CD1c-positive myeloid dendritic cell (primary cell): ENCODE measurements around the gene DTNB.

Source experiments
- DNase-seq: peaks from one replicate; pipeline ENCODE4 v3.0.0-alpha.2; 2016; ENCODE audit errors: extremely low spot score

The DTNB gene

DNA sequence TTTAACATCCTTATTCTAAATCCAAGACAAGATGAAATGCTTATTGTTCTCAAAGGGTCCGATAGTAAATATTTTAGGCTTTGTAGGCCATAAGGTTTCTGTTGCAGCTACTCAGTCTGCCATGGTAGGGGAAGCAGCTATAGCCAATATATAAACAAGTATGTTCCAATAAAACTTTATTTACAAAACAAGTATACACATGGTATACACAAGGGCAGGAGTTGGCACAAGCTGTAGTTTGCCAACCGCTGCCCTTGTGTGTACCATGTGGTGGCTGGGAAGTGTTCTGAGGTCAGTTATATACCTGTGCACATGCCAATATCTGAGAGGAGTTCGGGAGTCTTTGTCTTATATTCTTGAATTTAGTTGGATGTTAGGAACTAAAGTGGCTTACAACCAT is 205.6 kb downstream of the DTNB start:
- DNase-seq, result no peak

DNA sequence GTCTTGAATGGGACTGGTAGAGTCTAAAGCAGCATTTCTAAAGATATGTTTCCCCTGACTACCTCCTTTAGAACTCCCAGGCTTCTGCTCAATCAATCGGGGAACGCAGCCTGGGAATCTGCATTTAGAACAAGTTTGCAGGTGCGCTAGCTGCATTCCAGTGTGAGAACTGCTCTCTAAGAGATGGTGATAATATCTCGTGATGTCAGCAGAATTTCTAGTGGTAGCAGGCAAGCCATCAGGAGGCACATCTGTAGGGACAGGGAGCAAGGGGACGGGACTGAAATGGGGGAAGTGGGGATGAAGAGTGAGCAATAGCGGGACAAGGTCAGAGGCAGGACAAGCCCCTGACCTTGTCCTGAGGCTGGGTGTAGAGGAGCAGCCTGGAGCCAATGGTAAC is 211.4 kb downstream of the DTNB start:
- DNase-seq, result no peak

DNA sequence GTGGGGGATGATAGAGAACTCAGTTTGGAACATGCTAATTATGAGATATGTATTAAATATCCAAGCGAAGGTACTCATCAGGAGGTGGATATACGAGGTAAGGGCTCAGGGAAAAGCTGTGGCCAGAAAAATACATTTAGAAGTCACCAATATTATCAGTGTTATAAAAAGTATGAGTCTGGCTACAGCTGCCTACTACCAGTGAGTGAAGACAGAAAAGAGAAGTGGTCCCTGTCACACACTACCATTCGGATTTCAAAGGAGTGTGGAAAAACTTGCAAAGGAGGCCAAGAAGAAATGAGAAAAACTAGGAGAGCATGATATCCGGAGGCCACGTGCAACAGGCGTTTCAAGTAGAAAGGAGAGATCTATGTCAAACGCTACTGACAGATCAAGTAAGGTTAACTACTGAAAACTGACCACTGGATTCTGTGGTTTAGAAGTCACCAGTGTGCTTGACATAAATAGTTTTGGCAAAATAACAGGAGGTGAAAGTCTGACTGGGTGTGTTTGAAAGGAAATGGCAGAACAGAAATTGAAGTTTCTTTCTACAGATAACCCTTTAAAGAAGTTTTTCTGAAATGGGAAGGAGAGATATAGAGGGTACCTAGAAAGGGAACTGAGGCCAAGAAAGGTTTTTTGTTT is 213.0 kb downstream of the DTNB start:
- no peak for DNase-seq

DNA sequence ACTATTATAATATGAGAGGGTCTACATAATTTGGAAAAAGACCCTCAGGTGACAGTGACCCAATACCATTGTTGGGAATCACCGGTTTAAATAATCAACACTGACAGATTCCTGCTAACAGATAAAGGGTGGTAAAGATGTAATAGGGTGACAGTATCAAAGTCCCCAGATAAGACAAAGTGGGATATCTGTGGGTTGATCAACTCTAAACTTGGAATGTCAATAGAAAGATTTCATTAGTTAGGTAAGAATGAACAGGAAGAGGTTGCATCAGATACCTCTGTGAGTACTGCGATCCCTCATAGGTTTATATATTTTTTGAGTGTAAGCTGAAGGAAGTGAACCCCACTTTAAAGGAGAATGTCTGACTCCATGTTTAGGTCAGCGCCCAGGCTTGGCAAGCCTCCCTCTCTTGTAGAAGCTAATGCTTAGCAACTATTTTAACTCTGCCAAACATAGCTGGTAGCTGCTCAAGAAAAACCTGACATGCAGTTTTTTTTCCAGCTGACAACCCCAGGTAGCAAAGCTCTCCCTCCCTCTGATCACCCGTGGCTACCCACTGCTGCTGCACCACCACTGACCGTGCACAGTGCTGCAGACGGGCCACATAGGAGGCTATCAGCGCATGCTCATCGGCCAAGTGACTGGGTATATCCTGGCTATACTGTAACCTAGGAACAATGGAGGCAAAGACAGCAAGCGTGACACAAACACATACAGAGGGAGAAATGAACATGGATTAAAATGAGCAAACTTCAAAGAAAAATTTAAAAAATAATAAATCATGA is 218.4 kb downstream of the DTNB start:
- no peak for DNase-seq

DNA sequence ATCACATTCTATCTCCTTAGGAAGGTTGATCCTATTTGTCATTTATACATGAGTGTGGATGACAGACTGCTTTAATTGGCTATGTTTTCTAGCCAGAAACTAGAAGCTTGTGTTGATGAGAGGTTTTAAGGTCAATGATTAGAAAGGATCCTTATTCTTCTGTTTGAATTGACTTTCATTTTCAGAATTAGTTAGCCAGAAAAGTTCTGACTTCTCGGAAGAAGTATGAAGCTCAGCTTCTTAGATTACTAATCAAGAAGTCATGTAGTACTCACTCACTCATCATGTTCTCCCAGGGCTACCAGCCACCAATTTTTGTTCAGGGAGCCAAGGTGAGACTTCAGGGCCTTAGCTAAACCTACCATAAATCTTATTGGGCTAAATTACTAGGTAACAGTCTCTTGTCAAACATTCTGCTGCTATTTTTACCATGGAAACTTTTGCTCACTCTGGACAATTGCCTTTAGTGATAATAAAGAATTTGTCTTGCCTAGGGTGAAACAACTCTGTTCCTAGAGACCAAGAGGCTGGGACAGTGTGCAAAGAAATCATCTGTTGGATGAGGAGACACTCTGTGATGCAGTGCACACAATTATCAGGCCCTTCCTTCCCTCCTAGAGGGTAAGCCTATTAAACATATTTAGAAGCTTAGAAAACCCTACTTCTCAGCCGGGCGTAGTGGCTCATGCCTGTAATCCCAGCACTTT is 220.0 kb downstream of the DTNB start:
- DNase-seq, result no peak

DNA sequence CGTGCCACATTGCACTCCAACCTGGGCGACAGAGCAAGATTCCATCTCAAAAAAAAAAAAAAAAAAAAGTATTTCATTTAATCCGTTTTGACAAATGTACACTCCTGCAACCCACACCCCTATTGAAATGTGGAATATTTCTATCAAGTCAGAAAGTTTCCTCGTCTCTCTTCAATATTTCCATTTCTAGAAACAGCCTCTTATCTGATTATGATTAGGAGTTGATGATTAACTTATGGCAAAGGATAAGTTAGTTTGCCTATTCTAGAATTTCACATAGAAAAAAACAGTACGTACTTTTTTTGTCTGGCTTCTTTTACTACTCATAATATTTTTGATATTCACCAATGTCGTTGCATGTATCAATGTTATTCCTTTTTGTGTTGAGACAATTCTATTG is 224.6 kb downstream of the DTNB start:
- no peak for DNase-seq

DNA sequence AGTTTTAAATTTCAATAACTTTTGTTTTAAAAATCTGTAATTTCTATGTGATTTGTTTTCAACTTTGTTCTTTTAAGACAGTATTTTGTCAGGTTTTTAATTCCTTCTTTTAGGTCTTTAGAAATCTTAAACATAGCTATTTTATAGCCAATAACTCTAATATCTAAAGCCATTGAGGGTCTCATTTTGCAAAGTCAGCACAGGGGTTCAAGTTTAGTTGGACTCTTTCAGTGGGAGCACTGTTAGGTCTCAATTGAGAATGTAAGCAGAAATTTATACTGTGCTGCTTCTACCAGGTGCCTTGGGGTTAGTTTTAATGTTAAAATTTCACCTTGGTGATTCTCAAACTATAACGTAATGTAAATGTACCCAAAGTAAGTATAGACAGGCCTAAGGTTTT is 226.4 kb downstream of the DTNB start:
- DNase-seq, result no peak

DNA sequence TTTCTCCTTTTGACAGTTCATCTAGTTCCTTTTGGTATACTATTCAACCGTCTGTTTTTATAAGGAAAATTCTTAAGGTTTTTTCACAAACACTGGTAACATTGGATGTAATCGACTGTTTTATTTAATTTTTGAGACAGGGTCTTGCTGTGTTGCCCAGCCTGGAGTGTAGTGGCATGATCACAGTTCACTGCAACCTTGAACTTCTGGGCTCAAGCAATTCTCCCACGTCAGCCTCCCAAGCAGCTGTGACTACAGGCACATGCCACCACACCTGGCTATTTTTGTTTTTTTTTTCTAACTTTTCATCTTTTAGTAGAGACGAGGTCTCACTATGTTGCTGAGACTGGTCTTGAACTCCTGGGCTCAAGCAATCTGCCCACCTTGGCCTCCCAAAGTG is 227.3 kb downstream of the DTNB start:
- DNase-seq, result no peak

DNA sequence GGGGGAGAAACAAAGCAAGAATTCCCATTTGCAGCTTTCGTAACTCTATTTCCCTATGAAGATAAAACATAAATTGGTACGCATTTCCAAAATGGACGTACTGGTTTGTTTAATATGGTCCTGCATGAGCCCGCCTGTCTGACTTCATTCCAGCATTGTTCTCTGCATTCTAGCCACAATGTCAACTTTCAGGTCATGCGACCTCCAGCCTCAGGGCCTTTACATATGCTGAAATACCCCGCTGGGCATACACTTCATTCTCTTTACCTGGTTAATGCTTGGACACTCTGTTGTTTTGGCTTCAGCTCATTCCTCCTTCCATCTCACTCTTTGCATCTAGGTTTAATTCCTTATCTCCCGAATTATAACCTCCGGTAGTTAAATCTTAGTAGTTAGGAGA is 227.9 kb downstream of the DTNB start:
- no peak for DNase-seq

DNA sequence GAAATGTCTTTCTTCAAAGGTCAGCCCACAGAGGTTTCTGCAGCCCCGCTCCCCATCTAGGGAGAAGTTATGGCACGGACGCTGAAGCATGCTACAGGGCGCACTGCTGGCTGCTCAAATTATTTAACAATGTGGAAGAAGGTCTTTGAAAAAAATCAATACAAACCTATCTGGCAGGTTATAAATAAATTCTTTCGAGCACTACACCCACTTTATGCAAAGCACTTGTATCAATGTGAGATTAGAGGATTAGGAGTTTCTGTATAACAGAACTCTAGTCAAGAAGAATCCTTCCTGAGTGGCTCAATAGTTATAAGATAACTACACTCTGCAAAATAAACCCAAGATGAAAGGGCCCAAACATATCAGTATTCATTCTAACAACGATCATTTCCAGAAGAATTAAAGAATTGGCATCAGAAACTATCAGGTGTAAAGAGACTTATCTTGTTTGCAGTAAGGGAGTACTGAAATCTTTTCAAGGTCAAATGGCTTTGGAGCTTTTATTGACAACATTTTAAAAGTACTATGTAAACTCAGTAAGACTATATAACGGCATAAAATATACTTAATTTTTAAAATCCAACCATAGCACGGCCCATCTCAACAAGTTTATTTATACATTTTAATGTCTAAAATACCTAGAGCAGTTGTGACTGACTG is 228.6 kb downstream of the DTNB start:
- no peak for DNase-seq

DNA sequence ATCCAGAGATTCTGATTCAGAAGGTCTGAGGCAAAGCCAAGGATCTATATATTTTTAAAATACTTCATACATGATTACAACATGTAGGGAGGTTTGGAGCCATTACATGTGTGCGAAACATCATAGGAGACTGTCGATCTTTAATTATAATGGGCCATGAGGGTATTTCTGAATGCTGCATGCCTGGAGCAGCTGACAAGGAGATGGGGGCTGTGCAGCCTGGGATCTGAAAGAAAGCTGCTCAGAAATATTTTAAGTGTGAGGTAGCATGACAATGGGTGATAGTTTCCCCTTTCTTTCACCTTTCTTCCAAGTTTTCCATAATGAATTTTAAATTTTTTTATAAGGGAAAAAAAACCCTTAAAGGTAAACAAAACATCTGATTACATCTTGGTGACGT is 229.6 kb downstream of the DTNB start:
- DNase-seq, result no peak

DNA sequence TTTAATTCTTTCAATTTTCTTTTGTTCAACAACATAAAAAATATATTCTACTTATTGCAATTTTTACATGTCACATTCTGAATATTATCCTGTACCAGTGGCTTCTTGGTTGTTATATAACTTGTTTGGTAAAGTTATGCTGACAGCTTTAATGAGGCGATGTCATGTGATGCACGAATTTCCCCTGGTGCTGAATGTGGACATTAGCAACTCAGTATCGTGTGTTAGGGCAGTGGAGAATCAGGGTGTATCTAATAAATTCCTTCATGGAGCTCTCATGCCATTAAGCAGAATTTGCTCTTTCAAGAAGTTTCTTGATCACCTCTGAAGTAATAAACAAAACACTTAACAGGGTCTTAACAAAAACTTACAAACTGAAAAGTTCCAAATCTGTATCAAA is 232.0 kb downstream of the DTNB start:
- no peak for DNase-seq

DNA sequence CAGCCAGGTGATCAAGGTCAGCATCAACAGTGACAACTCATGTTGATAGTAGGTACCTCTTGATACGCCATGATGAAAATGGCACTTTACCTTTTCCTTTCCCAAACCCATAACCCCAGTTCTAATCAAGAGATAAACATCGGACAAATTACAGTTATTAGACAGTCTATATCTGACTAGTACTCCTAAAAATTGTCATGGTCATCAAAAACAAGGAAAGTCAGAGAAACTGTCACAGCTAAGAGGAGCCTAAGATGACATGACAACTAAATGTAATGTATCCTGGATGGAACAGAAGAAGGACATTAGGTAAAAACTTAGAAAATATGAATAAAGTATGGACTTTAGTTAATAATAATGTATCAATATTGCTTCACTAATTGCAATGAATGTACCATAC is 234.6 kb downstream of the DTNB start:
- DNase-seq, result no peak

DNA sequence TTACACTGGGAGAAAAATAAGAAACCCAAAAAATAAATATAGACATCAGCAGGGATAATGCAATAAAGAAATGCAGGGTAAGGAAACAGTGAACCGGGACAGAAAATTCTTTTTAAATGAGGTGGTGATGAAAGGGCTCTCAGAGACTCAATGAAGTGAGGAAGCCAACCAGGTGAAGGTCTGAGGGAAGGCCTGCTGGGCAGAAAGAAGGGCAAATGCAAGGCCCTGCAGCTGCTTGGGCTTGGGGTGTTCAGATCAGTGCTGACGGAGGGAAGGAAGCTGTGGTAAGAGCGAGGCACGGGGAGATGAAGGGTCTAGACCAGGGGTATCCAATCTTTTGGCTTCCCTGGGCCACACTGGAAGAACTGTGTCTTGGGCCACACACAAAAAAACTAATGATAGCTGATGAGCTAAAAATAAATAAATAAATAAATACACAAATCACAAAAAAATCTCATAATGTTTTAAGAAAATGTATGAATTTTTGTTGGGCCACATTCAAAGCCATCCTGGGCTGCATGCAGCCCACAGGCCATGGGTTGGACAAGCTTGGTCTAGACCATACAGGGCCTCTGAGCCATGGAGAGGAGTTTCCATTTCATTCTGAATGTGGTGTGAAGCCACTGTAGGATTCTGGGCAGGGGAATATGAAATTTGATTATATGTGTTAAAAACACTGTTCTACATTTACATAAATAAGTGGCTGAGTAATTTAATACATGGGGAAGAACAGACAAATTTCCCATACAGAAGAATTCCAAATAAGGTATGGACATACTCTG is 235.3 kb downstream of the DTNB start:
- DNase-seq, result no peak

DNA sequence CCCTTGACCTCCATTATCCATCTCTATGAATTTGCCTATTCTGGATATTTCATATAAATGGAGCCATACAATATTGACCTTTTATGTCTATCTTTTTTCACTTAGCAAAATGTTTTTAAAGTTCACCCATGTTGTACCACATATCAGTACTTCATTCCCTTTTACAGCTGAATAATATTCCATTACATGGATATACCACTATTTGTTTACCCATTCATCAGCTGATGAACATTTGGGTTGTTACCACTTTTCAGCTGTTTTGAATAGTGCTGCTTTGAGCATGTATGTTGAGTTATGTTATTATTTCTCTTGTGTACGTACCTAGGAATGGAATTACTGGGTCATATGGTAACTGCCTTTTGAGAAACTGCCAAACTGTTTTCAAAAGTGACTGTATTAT is 238.0 kb downstream of the DTNB start:
- DNase-seq, result no peak

DNA sequence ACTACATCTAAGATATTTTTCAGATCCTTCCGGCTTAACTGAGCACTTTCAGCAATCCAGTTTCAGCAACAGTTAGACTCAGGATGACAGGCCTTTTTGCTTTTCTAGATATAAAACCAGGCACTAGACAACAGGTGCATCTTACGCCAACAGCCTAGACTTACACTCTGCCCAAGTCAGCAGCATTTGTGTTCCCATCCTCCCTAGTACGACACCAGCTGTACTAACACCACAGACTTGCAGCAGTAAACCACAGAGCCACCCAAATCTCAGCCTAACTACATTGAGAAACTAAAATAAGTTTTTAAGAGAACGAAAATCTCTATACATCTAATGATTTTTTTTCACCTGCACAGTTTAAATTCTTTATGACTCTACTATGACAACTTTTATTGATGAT is 241.8 kb downstream of the DTNB start:
- DNase-seq, result no peak

DNA sequence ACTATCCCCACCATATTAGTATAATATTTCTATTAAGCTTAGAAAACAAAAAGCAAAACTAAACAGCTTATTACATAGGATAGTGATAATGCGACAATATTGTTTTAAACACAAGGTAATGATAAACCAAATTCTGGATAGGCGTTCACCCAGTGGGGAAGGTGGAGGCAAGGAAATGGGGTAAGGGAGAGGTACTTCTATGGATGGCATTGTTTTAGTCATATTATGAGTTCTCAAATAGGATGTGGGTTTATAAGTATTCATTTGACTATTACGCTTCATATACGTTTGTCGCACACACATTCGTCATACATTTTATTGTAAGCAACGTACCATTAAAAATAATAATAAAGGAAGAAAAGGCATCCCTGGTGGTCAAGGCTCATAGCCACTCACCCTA is 242.8 kb downstream of the DTNB start:
- no peak for DNase-seq

DNA sequence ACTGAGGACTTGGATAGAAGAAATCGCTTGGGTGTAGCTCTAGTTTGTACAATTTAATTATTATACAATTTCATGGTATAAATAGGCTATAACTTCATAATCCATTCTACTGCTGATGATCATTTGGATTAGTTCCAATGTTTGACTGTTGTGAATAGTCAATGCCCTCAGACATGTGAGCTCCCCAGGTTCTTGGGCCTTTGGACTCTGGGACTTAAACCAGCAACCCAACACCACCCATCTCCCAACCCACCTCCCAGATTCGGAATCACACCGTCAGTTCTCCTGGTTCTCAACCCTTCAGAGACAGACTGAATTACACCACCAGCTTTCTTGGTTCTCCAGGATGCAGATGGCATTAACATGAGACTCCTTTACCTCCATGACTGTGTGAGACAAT is 247.1 kb downstream of the DTNB start:
- no peak for DNase-seq

DNA sequence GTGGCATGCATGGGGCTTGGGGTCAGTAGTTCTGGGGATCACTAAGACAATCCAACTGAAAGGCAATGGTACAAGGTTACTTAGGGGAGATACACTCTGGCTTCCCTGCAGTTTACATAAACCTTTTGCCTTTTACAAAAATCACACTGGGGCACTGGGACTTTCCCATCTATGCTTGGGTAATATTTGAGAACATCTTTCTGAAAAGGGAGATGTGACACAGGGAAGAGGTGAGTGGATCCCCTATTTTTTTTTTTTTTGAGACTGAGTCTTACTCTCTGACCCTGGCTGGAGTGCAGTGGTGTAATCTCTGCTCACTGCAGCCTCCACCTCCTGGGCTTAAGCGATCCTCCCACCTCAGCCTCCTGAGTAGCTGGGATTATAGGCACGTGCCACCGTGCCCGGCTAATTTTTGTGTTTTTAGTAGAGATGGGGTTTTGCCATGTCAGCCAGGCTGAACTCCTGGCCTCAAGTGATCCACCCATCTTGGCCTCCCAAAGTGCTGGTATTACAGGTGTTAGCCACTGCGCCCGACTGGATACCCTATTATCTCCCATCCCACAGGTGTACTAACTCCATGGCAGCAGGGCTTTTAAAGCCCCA is 248.8 kb downstream of the DTNB start:
- no peak for DNase-seq

DNA sequence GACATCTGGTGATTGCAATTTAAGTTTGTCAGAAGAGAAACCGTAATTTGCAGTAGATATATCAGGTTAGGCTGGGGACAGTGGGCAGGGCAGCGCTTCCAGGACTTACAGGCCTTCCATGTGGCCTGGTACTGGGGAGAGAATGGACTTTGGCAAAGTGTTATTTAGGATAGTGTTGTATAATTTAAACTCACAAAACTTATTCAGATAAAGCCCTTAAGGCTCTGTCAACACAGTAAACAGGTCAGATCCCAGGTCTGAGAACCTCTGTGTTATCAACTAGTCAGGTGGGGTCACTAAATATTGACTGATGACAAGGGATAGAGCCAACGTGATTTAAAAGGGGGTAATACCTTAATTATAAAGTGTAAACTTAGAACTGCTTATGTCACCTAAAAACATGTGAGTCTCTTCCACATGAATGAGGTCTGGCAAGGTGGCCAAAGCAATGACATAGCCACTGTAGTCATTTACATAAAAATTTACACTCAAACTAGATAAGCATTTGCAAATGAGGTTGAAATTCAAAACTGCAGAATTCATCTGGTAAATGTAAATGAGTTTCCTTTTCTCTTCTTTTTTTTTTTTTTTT is 251.5 kb downstream of the DTNB start:
- no peak for DNase-seq

DNA sequence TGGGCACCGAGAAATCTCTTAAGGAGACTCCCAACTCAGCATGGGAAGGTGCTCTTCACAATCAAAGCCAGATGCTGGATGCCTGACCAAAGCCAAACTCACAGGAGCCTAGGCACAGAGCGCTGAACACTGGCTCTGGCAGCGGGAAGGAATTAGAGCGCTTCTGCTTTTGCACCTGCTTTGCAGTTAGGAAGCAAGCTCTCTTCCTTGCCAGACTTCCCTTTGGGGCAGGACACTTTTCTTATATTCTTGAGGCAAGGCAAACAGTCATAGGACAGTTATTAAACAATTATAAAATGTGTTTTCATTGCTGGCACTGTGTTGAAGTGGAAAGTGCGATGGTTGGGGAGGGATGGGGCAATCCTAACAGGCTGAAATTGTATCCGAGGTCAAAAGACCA is 252.1 kb downstream of the DTNB start:
- peak; percentile 40 for DNase-seq
